MCF 10A (cell line): ENCODE measurements around the gene KDM3B. TPM values are rescaled to one million over a fixed set of nuclear protein-coding genes. Genes with fewer than 3 reads are reported as not detected.

Source experiments
- BruUV-seq: library from RNA; stranded (reverse); fragments of 400-500 nt; replicated peaks from 2 replicates; lab custom pipeline; 2021; lab: Mats Ljungman, UMichigan
- CTCF ChIA-PET: fragments of 300-600 bp; sonication (Branson Sonifier 250); formaldehyde crosslinking; extraction: SDS; loops from one replicate; lab custom pipeline; 2021; ENCODE audit warnings: antibody characterized with exemption, inconsistent platforms; lab: Yijun Ruan, JAX
- POLR2A ChIA-PET: fragments of 300-600, 350-650 bp; sonication (Branson Sonifier 250); formaldehyde crosslinking; extraction: SDS; loops from one replicate; lab custom pipeline; 2020; ENCODE audit warnings: antibody characterized with exemption, inconsistent platforms; lab: Yijun Ruan, JAX
- DNase-seq: peaks from one replicate; pipeline ENCODE4 v3.0.0-alpha.2; 2018; ENCODE audit not compliant: unreplicated experiment
- H3K27ac Mint-ChIP-seq: one replicate; pipeline ENCODE4 v1.8.0; 2022; ENCODE audit warnings: mild to moderate bottlenecking, low read depth, mixed read lengths; ENCODE audit not compliant: unreplicated experiment
- H3K27me3 Mint-ChIP-seq: one replicate; pipeline ENCODE4 v1.8.0; 2022; ENCODE audit warnings: mixed read lengths; ENCODE audit not compliant: insufficient read depth, unreplicated experiment
- H3K36me3 Mint-ChIP-seq: one replicate; pipeline ENCODE4 v1.8.0; 2022; ENCODE audit warnings: mild to moderate bottlenecking, moderate library complexity, mixed read lengths; ENCODE audit not compliant: insufficient read depth, unreplicated experiment
- H3K4me1 Mint-ChIP-seq: one replicate; pipeline ENCODE4 v1.8.0; 2022; ENCODE audit warnings: mixed read lengths; ENCODE audit not compliant: insufficient read depth, unreplicated experiment
- H3K4me3 Mint-ChIP-seq: one replicate; pipeline ENCODE4 v1.8.0; 2022; ENCODE audit warnings: mild to moderate bottlenecking, moderate library complexity, mixed read lengths; ENCODE audit not compliant: unreplicated experiment
- H3K9me3 Mint-ChIP-seq: one replicate; pipeline ENCODE4 v1.8.0; 2022; ENCODE audit warnings: mixed read lengths; ENCODE audit not compliant: unreplicated experiment
- intact Hi-C: fragments of 100-400 bp; cut with micrococcal nuclease; formaldehyde crosslinking; loops from 2 replicates; pipeline ENCODE4 v1.14.1; 2022
- total RNA-seq: library from RNA; stranded (reverse); gene quantifications from 2 replicates; pipeline ENCODE4 v1.2.3, GENCODE V29; 2022
- TF ChIP-seq, protein P1 (sequence below): fragments of 200-600 bp; IDR thresholded peaks from one replicate; pipeline ENCODE4 v1.8.0; 2022; ENCODE audit warnings: antibody characterized with exemption, mild to moderate bottlenecking; ENCODE audit not compliant: unreplicated experiment

The KDM3B gene
- total RNA-seq, 1 experiment from 2014 or later: 57.8 TPM

- H3K4me1 Mint-ChIP-seq: peaks cover 51% of the 10 kb centered on the region
- intact Hi-C loops: loop anchor here (1.0 to 10.0 kb wide), 3 partner anchors 131 to 173 kb away; no protein-coding TSS in a partner anchor
- peaks cover 22% of the 10 kb centered on the region for H3K36me3 Mint-ChIP-seq
- no TSS peak for BruUV-seq
- H3K27ac Mint-ChIP-seq: peak overlapping the region; percentile 98
- H3K4me3 Mint-ChIP-seq: peak overlapping the region; percentile 99
- ChIA-PET CTCF (interaction anchor here (0.6 to 8.0 kb wide), 65 partner anchors 8 to 1803 kb away, joined by 3 to 323 read pairs (median 5); partner anchors contain the start of genes BRD8, CDC23, CDC25C and EGR1), POLR2A (interaction anchor here (0.5 to 9.3 kb wide), 33 partner anchors 14 to 1950 kb away, joined by 3 to 395 read pairs (median 4); partner anchors contain the start of genes BRD8, CDC23, CDC25C and CTNNA1)
- peak; percentile 72 for DNase-seq
- peaks cover 9% of the 10 kb centered on the region for H3K9me3 Mint-ChIP-seq
- TF ChIP-seq, protein P1, sequence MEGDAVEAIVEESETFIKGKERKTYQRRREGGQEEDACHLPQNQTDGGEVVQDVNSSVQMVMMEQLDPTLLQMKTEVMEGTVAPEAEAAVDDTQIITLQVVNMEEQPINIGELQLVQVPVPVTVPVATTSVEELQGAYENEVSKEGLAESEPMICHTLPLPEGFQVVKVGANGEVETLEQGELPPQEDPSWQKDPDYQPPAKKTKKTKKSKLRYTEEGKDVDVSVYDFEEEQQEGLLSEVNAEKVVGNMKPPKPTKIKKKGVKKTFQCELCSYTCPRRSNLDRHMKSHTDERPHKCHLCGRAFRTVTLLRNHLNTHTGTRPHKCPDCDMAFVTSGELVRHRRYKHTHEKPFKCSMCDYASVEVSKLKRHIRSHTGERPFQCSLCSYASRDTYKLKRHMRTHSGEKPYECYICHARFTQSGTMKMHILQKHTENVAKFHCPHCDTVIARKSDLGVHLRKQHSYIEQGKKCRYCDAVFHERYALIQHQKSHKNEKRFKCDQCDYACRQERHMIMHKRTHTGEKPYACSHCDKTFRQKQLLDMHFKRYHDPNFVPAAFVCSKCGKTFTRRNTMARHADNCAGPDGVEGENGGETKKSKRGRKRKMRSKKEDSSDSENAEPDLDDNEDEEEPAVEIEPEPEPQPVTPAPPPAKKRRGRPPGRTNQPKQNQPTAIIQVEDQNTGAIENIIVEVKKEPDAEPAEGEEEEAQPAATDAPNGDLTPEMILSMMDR: peak; percentile 29
- H3K27me3 Mint-ChIP-seq: no peaks in the 10 kb centered on the region
Observed at GRCh38 chr5:138352722-138353559, 456 bp downstream of the KDM3B start.

- TF ChIP-seq, protein P1: no peak
- Mint-ChIP-seq H3K36me3 (peaks cover 17% of the 10 kb centered on the region), H3K4me3 (peak overlapping the region; percentile 99), H3K9me3 (peaks cover 9% of the 10 kb centered on the region), H3K27me3 (no peaks in the 10 kb centered on the region), H3K4me1 (peaks cover 51% of the 10 kb centered on the region), H3K27ac (peak overlapping the region; percentile 98)
- intact Hi-C loops: loop anchor here (1.0 to 10.0 kb wide), 3 partner anchors 131 to 173 kb away; no protein-coding TSS in a partner anchor
- CTCF ChIA-PET: interaction anchor here (0.6 to 8.0 kb wide), 46 partner anchors 8 to 1803 kb away, joined by 3 to 323 read pairs (median 5); partner anchors contain the start of genes BRD8, CDC23, CDC25C and EGR1
- BruUV-seq: no TSS peak
- DNase-seq: no peak
- POLR2A ChIA-PET: interaction anchor here (0.5 to 9.3 kb wide), 26 partner anchors 13 to 1949 kb away, joined by 3 to 395 read pairs (median 6); partner anchors contain the start of genes BRD8, CDC23, CDC25C and EGR1
Observed at GRCh38 chr5:138353560-138354080, 1.1 kb downstream of the KDM3B start.

GRCh38 chr5:138354387-138354786, 1.9 kb downstream of the KDM3B start:
- intact Hi-C loops: loop anchor here (5.0 to 10.0 kb wide), 2 partner anchors 132 to 150 kb away; no protein-coding TSS in a partner anchor
- peaks cover 51% of the 10 kb centered on the region for H3K4me1 Mint-ChIP-seq
- peak overlapping the region; percentile 98 for H3K27ac Mint-ChIP-seq
- H3K36me3 Mint-ChIP-seq: peaks cover 15% of the 10 kb centered on the region
- H3K4me3 Mint-ChIP-seq: peak overlapping the region; percentile 99
- no peaks in the 10 kb centered on the region for H3K27me3 Mint-ChIP-seq
- CTCF ChIA-PET: interaction anchor here (0.5 to 8.0 kb wide), 21 partner anchors 15 to 244 kb away, joined by 3 to 323 read pairs (median 12); partner anchors contain the start of genes CDC23, CDC25C, EGR1 and FAM53C
- POLR2A ChIA-PET: interaction anchor here (0.5 to 9.3 kb wide), 21 partner anchors 12 to 955 kb away, joined by 3 to 395 read pairs (median 8); partner anchors contain the start of genes BRD8, CDC23, CDC25C and EGR1
- TF ChIP-seq, protein P1: no peak
- DNase-seq: no peak
- H3K9me3 Mint-ChIP-seq: peaks cover 9% of the 10 kb centered on the region
- TSS peak; percentile 33 for BruUV-seq
